Stomach (tissue), 4 donors: ENCODE measurements around the gene ARHGEF10L.

Source experiments
- POLR2AphosphoS5 ChIP-seq, 3 donors: sonication (generic); formaldehyde crosslinking; IDR thresholded peaks; one replicate each; pipeline ENCODE4 v1.6.1; 2016; ENCODE audit warnings: antibody characterized with exemption in 3 of 3
- TF ChIP-seq, protein P1 (sequence below), 7 experiments: fragments of 450-650 bp in 4 of 7; fragments of 200-600 bp in 3 of 7; sonication (generic) in 3 of 7; IDR thresholded peaks; one replicate each; pipeline ENCODE4 v1.5.1; 2016 to 2019; ENCODE audit warnings: antibody characterized with exemption in 7 of 7, control low read depth in 2 of 7, mild to moderate bottlenecking in 1 of 7

DNA sequence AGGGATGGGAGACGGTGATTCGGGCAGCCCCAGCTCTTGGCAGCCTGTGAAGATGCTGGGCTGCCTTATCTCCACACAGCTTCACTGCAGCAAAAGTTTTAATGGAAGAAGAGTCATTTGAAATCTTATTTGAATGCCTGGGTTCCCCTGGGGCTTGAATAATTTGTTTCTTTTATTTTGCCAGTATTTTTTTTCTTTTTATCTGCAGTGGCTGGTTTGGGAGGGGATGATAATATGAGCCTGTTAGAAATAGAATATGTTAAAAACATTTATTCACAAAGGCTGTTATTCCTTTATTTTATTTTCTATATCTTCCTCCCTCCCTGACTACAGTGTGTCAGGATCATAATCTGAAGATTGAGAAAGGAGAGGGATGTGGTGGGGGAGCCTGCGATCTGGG, 103.4 kb downstream of the ARHGEF10L start:
- TF ChIP-seq, protein P1, sequence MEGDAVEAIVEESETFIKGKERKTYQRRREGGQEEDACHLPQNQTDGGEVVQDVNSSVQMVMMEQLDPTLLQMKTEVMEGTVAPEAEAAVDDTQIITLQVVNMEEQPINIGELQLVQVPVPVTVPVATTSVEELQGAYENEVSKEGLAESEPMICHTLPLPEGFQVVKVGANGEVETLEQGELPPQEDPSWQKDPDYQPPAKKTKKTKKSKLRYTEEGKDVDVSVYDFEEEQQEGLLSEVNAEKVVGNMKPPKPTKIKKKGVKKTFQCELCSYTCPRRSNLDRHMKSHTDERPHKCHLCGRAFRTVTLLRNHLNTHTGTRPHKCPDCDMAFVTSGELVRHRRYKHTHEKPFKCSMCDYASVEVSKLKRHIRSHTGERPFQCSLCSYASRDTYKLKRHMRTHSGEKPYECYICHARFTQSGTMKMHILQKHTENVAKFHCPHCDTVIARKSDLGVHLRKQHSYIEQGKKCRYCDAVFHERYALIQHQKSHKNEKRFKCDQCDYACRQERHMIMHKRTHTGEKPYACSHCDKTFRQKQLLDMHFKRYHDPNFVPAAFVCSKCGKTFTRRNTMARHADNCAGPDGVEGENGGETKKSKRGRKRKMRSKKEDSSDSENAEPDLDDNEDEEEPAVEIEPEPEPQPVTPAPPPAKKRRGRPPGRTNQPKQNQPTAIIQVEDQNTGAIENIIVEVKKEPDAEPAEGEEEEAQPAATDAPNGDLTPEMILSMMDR (IDR thresholded peaks at IDR 0.05), result no peak
- no peak for TF ChIP-seq POLR2AphosphoS5 (IDR thresholded peaks at IDR 0.05)
